Spleen (tissue), 11 donors: ENCODE data around the gene CHST15. TPM values are rescaled to one million over a fixed set of nuclear protein-coding genes. Genes with fewer than 3 reads are reported as not detected.

Source experiments
- DNase-seq: peaks from one replicate; pipeline ENCODE4 v3.0.0-alpha.2; 2020
- H3K27ac ChIP-seq, 8 donors: fragments of 200-600 bp; sonication (generic) in 7 of 8; 1 replicate in 4 of 8; 2 replicates in 4 of 8; pipeline versions ENCODE4 v1.5.0 to v1.8.0; 2016 to 2021; ENCODE audit warnings: inconsistent platforms in 4 of 8, mild to moderate bottlenecking in 4 of 8, moderate library complexity in 1 of 8
- H3K27me3 ChIP-seq, 7 donors: fragments of 200-600 bp; sonication (generic) in 6 of 7; replicated peaks in 1 of 7; 1 replicate in 4 of 7; 2 replicates in 3 of 7; pipeline versions ENCODE4 v1.5.0 to v1.8.0; 2016 to 2021; ENCODE audit warnings: inconsistent platforms in 3 of 7, mild to moderate bottlenecking in 1 of 7
- H3K36me3 ChIP-seq, 6 donors: fragments of 200-600 bp; sonication (generic) in 5 of 6; 1 replicate in 4 of 6; 2 replicates in 2 of 6; pipeline versions ENCODE4 v1.5.0 to v1.8.0; 2016 to 2021; ENCODE audit warnings: inconsistent platforms in 2 of 6
- H3K4me1 ChIP-seq, 6 donors: fragments of 200-600 bp; sonication (generic) in 5 of 6; 1 replicate in 3 of 6; 2 replicates in 3 of 6; pipeline versions ENCODE4 v1.5.0 to v1.8.0; 2016 to 2021; ENCODE audit warnings: inconsistent platforms in 3 of 6
- H3K4me3 ChIP-seq, 8 donors: fragments of 200-600 bp; sonication (generic) in 7 of 8; 1 replicate in 4 of 8; 2 replicates in 4 of 8; pipeline versions ENCODE4 v1.5.0 to v1.8.0; 2016 to 2021; ENCODE audit warnings: inconsistent platforms in 4 of 8, mild to moderate bottlenecking in 4 of 8, moderate library complexity in 2 of 8
- H3K9me3 ChIP-seq, 8 donors: fragments of 200-600 bp; sonication (generic) in 7 of 8; 1 replicate in 4 of 8; 2 replicates in 4 of 8; pipeline versions ENCODE4 v1.5.0 to v1.8.0; 2016 to 2021; ENCODE audit warnings: inconsistent platforms in 4 of 8
- CTCF ChIP-seq, 11 experiments: fragments of 200-600 bp in 7 of 11; fragments of 450-650 bp in 4 of 11; sonication (generic) in 4 of 11; IDR thresholded peaks in 8 of 11; conservative IDR thresholded peaks in 3 of 11; 1 replicate in 7 of 11; 2 replicates in 4 of 11; pipeline versions ENCODE4 v1.4.0 to v1.8.0; 2016 to 2021; ENCODE audit warnings: antibody characterized with exemption in 11 of 11, inconsistent platforms in 4 of 11, mild to moderate bottlenecking in 1 of 11
- POLR2A ChIP-seq, 3 donors: fragments of 450-650 bp; IDR thresholded peaks; one replicate each; pipeline ENCODE4 v1.5.1; 2017; ENCODE audit warnings: antibody characterized with exemption in 3 of 3, mild to moderate bottlenecking in 1 of 3
- POLR2AphosphoS5 ChIP-seq, 3 donors: sonication (generic); formaldehyde crosslinking; IDR thresholded peaks; one replicate each; pipeline ENCODE4 v1.5.1; 2017; ENCODE audit warnings: antibody characterized with exemption in 3 of 3
- WGBS, 5 donors: extraction: QIAGEN DNeasy Blood & Tissue Kit in 3 of 5; methylation state at CpG; one replicate each; pipeline versions ENCODE4 v1.1.5 to v1.1.7; 2013 to 2018; 5-methylcytosine and 5-hydroxymethylcytosine counted together
- intact Hi-C: fragments of 100-400 bp; cut with DNase I; formaldehyde crosslinking; loops from one replicate; pipeline ENCODE4 v1.15.0; 2023; ENCODE audit warnings: low total_unique reads
- polyA plus RNA-seq, 3 donors: library from polyadenylated mRNA; stranded (reverse); fragments of 200-250 nt; gene quantifications; one replicate each; pipeline ENCODE4 v1.2.1, GENCODE V29; 2013
- total RNA-seq, 7 donors: library from RNA; depleted of rRNA in 3 of 7; stranded (reverse); fragments of >200 nt in 3 of 7; fragmentation: NEBNext Ultra II Directional in 4 of 7; extraction: Animal tissue kit (Norgen Biotek cat#: 25700) in 4 of 7; gene quantifications; one replicate each; pipeline versions ENCODE4 v1.1.0 to v1.2.1, GENCODE V29; 2016 to 2021
- donor health status: healthy with polysubstance abuse.
- donor health status: DM: no; HTN: no; CAD: no; lungs with moderate emphysema.
- donor health status: DM: no; HTN: no; CAD: no.
- donor health status: Bipolar disorder and iron deficiency.
- donor health status: healthy.
- donor health status: DM: no; HTN: no; CAD: no.
- donor health status: DM: yes; HTN: yes; CAD: no.

CHST15 gene
- total and polyA plus RNA-seq, 10 donors: 6.1 to 133 (median 102) TPM

- intact Hi-C loops: no loop called here
- peaks cover 27 to 100% (median 79%) of the 10 kb centered on the region in 6 donors for H3K4me1 ChIP-seq
- H3K27me3 ChIP-seq: no peaks in the 10 kb centered on the region
- no peak for TF ChIP-seq CTCF (IDR thresholded peaks at IDR 0.05 in 8 of 11, conservative IDR thresholded peaks at IDR 0.05 in 3 of 11)
- no peak for TF ChIP-seq POLR2A (IDR thresholded peaks at IDR 0.05)
- no peak for TF ChIP-seq POLR2AphosphoS5 (IDR thresholded peaks at IDR 0.05)
- H3K36me3 ChIP-seq: peaks cover 0 to 6% (median 0%) of the 10 kb centered on the region in 6 donors
- H3K9me3 ChIP-seq: no peaks in the 10 kb centered on the region
- DNase-seq: no peak
- 63 to 80% (median 64%) methylated on average over 12 of the region's 12 CpGs for WGBS, 5 donors
- H3K27ac ChIP-seq: peak overlapping the region; percentile 19 to 74 (median 62)
- H3K4me3 ChIP-seq: no peak overlapping the region
Measured at GRCh38 chr10:124075231-124075955, 18.0 kb downstream of the CHST15 start.

- Histone ChIP-seq H3K27me3 (no peaks in the 10 kb centered on the region), H3K4me1 (peaks cover 21 to 100% (median 75%) of the 10 kb centered on the region in 6 donors), H3K9me3 (no peaks in the 10 kb centered on the region), H3K36me3 (no peaks in the 10 kb centered on the region), H3K4me3 (peak overlapping the region in 1 of 8 donors; percentile 31), H3K27ac (peak overlapping the region in 7 of 8 donors; percentile 26 to 74 (median 63))
- intact Hi-C loops: no loop called here
- 47 to 58% (median 51%) methylated on average over 12 of the region's 12 CpGs for WGBS, 5 donors
- TF ChIP-seq POLR2AphosphoS5 (IDR thresholded peaks at IDR 0.05): peak; percentile 27 to 63 (median 61)
- no peak for TF ChIP-seq POLR2A (IDR thresholded peaks at IDR 0.05)
- TF ChIP-seq CTCF (IDR thresholded peaks at IDR 0.05 in 8 of 11, conservative IDR thresholded peaks at IDR 0.05 in 3 of 11): no peak
- peak; percentile 88 for DNase-seq
Measured at GRCh38 chr10:124074501-124075109, 18.8 kb downstream of the CHST15 start.

- H3K4me3 ChIP-seq: no peak overlapping the region
- H3K27ac ChIP-seq: peak overlapping the region in 6 of 8 donors; percentile 43 to 74 (median 66)
- no peaks in the 10 kb centered on the region for H3K36me3 ChIP-seq
- no peak for TF ChIP-seq POLR2A (IDR thresholded peaks at IDR 0.05)
- no peak for TF ChIP-seq POLR2AphosphoS5 (IDR thresholded peaks at IDR 0.05)
- no peak for TF ChIP-seq CTCF (IDR thresholded peaks at IDR 0.05 in 8 of 11, conservative IDR thresholded peaks at IDR 0.05 in 3 of 11)
- peak; percentile 60 for DNase-seq
- 87 to 94% (median 92%) methylated on average over 4 to 5 of the region's 5 CpGs for WGBS, 5 donors
- H3K27me3 ChIP-seq: no peaks in the 10 kb centered on the region
- no peaks in the 10 kb centered on the region for H3K9me3 ChIP-seq
- intact Hi-C loops: no loop called here
- H3K4me1 ChIP-seq: peaks cover 16 to 100% (median 74%) of the 10 kb centered on the region in 6 donors
Measured at GRCh38 chr10:124073978-124074377, 19.4 kb downstream of the CHST15 start.

- Histone ChIP-seq H3K4me1 (peaks cover 26 to 100% (median 75%) of the 10 kb centered on the region in 6 donors), H3K27ac (peak overlapping the region in 4 of 8 donors; percentile 44 to 52 (median 48)), H3K27me3 (no peaks in the 10 kb centered on the region), H3K36me3 (peaks cover 0 to 4% (median 0%) of the 10 kb centered on the region in 6 donors), H3K4me3 (no peak overlapping the region), H3K9me3 (no peaks in the 10 kb centered on the region)
- peak; percentile 20 for DNase-seq
- WGBS, 5 donors: 44 to 79% (median 75%) methylated on average over 3 of the region's 3 CpGs
- intact Hi-C loops: no loop called here
- TF ChIP-seq POLR2A (IDR thresholded peaks at IDR 0.05): no peak
- no peak for TF ChIP-seq POLR2AphosphoS5 (IDR thresholded peaks at IDR 0.05)
- no peak for TF ChIP-seq CTCF (IDR thresholded peaks at IDR 0.05 in 8 of 11, conservative IDR thresholded peaks at IDR 0.05 in 3 of 11)
Measured at GRCh38 chr10:124072541-124072940, 20.9 kb downstream of the CHST15 start.
